Stimulated activated CD4-positive, alpha-beta T cell treated with anti-CD3 and anti-CD28 coated beads, Interleukin-12 subunit alpha, Interleukin-12 subunit beta, amount 100 ng/mL, for 4 hours (primary cell): ENCODE results near the gene ZNF208.
A peak's percentile ranks its signal among the peaks of the same experiment; 100 is the strongest.
"Not testable (repeated sequence)": the region's sequence is repeated elsewhere in the genome, so short reads cannot be mapped to it uniquely, and the experiment has no call there.

Experiments used
- DNase-seq: peaks from one replicate; pipeline ENCODE4 v3.0.0-alpha.2; 2020

Gene ZNF208

GRCh38 chr19:22010437-22011143, at the start of gene ZNF208:
Gene ZNF208 (minus strand): TSS chr19:22010943. CDS start chr19:22010794, 149 bp downstream.
- DNase-seq: peak; percentile 7

DNA sequence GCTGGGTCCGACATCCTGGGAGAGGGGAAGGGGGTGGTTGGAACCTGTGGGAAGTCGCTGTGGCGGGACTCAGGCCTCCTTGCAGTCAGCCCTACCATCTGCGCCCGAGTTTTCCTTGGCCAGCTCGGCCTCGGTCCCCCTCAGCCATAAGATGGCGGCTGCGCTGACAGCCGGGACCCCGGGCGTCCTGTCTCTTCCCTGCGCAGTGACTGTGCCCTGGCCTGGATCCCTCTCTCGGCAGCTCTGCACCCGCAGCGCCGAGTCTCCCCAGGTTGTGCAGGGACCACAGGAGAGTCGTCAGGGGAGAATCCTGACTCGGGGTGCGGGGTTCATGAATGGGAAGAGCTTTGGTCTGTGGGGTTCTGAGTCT, 41.9 kb upstream of the ZNF208 start:
- no peak for DNase-seq

- not testable (repeated sequence) for DNase-seq
Measured at GRCh38 chr19:22041151-22041550, 30.4 kb upstream of the ZNF208 start.

- DNase-seq: no peak
Measured at GRCh38 chr19:22030680-22031079, 19.9 kb upstream of the ZNF208 start.

- no peak for DNase-seq
Measured at GRCh38 chr19:22026687-22027086, 15.9 kb upstream of the ZNF208 start.

GRCh38 chr19:22025539-22025938, 14.8 kb upstream of the ZNF208 start:
- not testable (repeated sequence) for DNase-seq

DNA sequence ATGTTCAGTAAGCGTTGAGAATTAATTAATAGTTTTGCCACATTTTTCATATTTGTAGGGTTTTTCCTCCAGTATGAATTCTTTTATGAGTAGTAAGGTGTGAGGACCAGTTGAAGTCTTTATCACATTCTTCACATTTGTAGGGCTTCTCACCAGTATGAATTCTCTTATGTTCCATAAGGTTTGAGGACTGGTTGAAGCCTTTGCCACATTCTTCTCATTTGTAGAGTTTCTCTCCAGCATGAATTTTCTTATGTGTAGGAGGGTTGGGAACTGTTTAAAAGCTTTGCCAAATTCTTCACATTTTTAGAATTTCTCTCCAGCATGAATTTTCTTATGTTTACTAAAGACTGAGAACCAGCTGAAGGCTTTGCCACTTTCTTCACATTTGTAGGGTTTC, 40.3 kb downstream of the ZNF208 start:
- DNase-seq: no peak

- no peak for DNase-seq
Measured at GRCh38 chr19:21947775-21948174, 63.0 kb downstream of the ZNF208 start.

DNA sequence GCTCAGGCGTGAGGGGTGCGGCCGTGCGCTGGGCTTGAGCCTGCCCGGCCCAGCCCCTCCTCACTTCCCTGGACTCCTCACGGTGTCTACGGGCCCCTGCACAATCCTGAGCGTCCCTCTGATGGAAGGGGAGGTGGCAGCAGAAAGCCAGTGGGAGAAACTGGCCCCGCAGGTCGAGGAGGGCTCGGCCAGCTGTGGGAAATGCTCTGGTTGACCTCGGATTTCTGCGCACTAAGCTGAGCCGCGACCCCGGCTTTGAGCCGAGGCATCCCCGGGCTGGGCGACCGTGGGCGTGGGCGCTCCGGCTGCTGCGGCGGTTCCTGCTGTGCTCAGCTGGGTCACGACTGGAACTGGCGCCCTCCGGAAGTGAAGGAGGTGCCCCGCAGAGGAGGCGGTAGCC, 70.1 kb downstream of the ZNF208 start:
- DNase-seq: no peak

GRCh38 chr19:21934593-21934992, 76.2 kb downstream of the ZNF208 start:
- no peak for DNase-seq

- no peak for DNase-seq
Measured at GRCh38 chr19:21934131-21934530, 76.6 kb downstream of the ZNF208 start.

- no peak for DNase-seq
Measured at GRCh38 chr19:21922276-21922675, 88.5 kb downstream of the ZNF208 start.

- no peak for DNase-seq
Measured at GRCh38 chr19:21921691-21922180, 89.0 kb downstream of the ZNF208 start.

GRCh38 chr19:21915411-21915810, 95.3 kb downstream of the ZNF208 start:
- DNase-seq: no peak

DNA sequence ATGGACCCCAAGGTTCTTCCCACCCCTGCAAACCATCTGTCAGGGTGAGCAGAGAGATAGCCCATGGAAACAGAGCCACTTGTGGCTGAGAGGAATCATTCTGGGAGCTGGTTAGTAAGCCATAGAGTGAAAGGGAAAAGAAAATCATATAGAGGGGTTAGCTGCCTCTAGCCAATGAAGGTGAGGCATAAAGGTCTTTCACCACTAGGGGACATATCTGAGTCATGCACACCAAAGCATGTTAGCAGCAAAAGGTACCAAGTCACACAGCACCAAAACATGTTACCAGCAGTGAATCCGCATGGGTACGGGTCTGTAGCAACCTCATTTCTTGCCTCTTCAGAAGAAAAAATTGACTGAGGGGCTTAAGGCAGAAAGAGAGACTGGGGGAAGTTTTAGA, 98.1 kb downstream of the ZNF208 start:
- DNase-seq: no peak

DNA sequence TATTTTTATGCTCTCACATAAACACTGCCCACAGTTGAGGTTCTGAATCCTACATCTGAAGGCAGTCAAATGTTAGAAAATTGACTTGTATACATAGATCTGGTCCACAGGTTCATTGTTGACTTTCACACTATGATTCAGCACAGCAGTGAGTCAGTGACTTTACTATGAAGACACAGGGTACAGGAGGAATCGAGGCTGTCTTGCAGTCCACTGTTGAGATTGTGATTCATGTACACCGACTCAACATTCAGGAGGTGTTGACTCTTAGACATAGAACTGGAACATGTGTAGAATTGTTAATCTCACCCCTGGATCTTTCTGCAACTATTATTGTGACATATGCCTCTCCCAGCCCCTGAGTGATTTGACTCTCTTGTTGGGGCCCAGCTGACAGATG, 100.4 kb downstream of the ZNF208 start:
- no peak for DNase-seq

DNA sequence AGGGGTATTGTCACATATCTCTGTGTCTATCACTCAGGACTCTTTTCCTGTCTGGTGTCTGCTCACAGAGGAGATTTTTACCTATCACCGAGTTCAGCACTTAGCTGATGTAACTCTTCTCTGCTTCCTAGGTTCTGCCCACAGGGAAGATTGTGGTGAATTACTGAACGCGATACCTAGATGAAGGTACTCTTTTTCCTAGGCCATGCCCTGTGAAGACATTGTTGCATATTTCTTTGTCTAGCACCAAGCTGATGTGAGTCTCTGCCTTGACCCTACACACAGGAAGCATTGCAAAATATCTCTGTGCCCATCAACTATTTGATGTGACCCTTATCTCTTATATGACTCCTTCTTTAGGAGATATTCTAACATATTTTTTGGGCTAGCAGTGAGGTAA, 102.7 kb downstream of the ZNF208 start:
- no peak for DNase-seq

- no peak for DNase-seq
Measured at GRCh38 chr19:21907516-21907915, 103.2 kb downstream of the ZNF208 start.

GRCh38 chr19:21902571-21902970, 108.2 kb downstream of the ZNF208 start:
- no peak for DNase-seq

- no peak for DNase-seq
Measured at GRCh38 chr19:21901861-21902260, 108.9 kb downstream of the ZNF208 start.

DNA sequence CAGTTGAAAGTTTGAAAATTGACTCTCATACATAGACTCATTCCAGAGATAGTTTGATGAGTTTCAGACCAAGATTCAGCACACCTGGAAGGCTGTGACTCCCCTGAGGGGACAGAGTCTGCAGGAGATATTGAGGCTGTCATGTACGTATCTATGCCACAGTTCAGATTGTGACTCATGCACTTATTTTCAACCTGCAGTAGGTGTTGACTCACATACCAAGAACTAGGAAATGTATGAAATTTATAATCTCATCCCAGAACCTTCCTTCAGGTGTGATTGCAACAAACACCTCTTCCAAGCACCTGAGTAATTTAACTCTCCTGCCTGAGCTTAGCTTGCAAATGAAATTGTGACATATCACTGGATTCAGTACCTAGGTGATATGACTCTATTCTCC, 110.3 kb downstream of the ZNF208 start:
- no peak for DNase-seq

- DNase-seq: no peak
Measured at GRCh38 chr19:21891086-21891485, 119.7 kb downstream of the ZNF208 start.

GRCh38 chr19:21890017-21890416, 120.7 kb downstream of the ZNF208 start:
- peak; percentile 16 for DNase-seq

DNA sequence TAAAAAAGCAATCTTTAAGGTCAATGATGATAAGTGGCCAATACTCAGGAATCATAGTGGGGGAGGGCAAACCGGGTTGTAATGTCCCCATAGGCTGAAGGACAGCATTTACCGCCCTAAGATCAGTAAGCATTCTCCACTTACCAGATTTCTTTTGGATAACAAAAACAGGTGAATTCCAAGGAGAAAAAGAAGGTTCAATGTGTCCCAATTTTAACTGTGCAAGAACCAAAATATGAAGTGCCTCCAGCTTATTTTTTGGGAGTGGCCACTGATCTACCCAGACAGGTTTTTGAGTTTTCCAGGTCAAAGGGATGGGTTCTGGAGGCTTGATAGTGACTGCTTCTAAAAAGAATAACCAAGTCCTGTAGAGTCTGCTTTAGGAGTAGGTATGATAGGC, 125.2 kb downstream of the ZNF208 start:
- DNase-seq: not testable (repeated sequence)

- DNase-seq: not testable (repeated sequence)
Measured at GRCh38 chr19:21884786-21885185, 126.0 kb downstream of the ZNF208 start.
